OCI-LY7 (cell line): ENCODE measurements around the gene SMYD3. TPM values are rescaled to one million over a fixed set of nuclear protein-coding genes. Genes with fewer than 3 reads are reported as not detected.

Source experiments
- BruUV-seq: library from RNA; stranded (reverse); fragments of 400-500 nt; replicated peaks from 2 replicates; lab custom pipeline; 2021; lab: Mats Ljungman, UMichigan
- CTCF ChIA-PET: fragments of 300-600 bp; sonication (Branson Sonifier 250); formaldehyde crosslinking; loops from one replicate; lab custom pipeline; 2022; ENCODE audit warnings: antibody characterized with exemption; ENCODE audit not compliant: unreplicated experiment; lab: Charles Lee
- POLR2A ChIA-PET: fragments of 300-600 bp; sonication (Branson Sonifier 250); formaldehyde crosslinking; loops from one replicate; lab custom pipeline; 2022; ENCODE audit warnings: antibody characterized with exemption; lab: Charles Lee
- DNase-seq: peaks from one replicate; pipeline ENCODE4 v3.0.0-alpha.2; 2015; ENCODE audit warnings: low spot score
- H2AFZ ChIP-seq: fragments of 200-600 bp; sonication (generic), shearing (Covaris generic); 2 replicates; pipeline ENCODE4 v1.6.1; 2014; ENCODE audit warnings: mild to moderate bottlenecking, antibody characterized with exemption, low read length, moderate library complexity
- H3K27ac ChIP-seq: fragments of 200-600 bp; sonication (generic); 2 replicates; pipeline ENCODE4 v1.5.1; 2014; ENCODE audit warnings: mixed run types, low read depth, mild to moderate bottlenecking, moderate library complexity, low read length, inconsistent platforms; ENCODE audit not compliant: poor library complexity, severe bottlenecking
- H3K36me3 ChIP-seq: fragments of 200-600 bp; sonication (generic); 2 replicates; pipeline ENCODE4 v1.6.1; 2014; ENCODE audit warnings: mild to moderate bottlenecking, antibody characterized with exemption, low read length, moderate library complexity, mixed read lengths; ENCODE audit not compliant: insufficient read depth
- H3K4me1 ChIP-seq: fragments of 200-600 bp; sonication (generic); 2 replicates; pipeline ENCODE4 v1.5.1; 2014; ENCODE audit warnings: mild to moderate bottlenecking, low read length; ENCODE audit not compliant: insufficient read depth, poor library complexity, severe bottlenecking
- H3K4me2 ChIP-seq: fragments of 200-600 bp; sonication (generic); 2 replicates; pipeline ENCODE4 v1.6.1; 2014; ENCODE audit warnings: mild to moderate bottlenecking, low read length
- H3K4me3 ChIP-seq: fragments of 200-600 bp; sonication (generic); 2 replicates; pipeline ENCODE4 v1.5.1; 2014; ENCODE audit warnings: mild to moderate bottlenecking, low read depth, low read length; ENCODE audit not compliant: poor library complexity, severe bottlenecking
- H3K79me2 ChIP-seq: fragments of 200-600 bp; sonication (generic); 2 replicates; pipeline ENCODE4 v1.6.1; 2016; ENCODE audit warnings: low read depth, mild to moderate bottlenecking, low read length, moderate library complexity, mixed read lengths; ENCODE audit not compliant: insufficient read depth
- H3K9me2 ChIP-seq: fragments of 200-600 bp; sonication (generic); 2 replicates; pipeline ENCODE4 v1.6.1; 2016; ENCODE audit warnings: mild to moderate bottlenecking, low read length, mixed read lengths; ENCODE audit not compliant: insufficient read depth
- H3K9me3 ChIP-seq: fragments of 200-600 bp; sonication (generic); 2 replicates; pipeline ENCODE4 v1.6.1; 2014; ENCODE audit warnings: mild to moderate bottlenecking, mixed run types, low read length, mixed read lengths
- H4K20me1 ChIP-seq: fragments of 200-600 bp; sonication (generic); 2 replicates; pipeline ENCODE4 v1.6.1; 2014; ENCODE audit warnings: mild to moderate bottlenecking, antibody characterized with exemption, low read length, moderate library complexity, mixed read lengths; ENCODE audit not compliant: insufficient read depth
- CTCF ChIP-seq: fragments of 200-600 bp; sonication (generic); conservative IDR thresholded peaks from 2 replicates; pipeline ENCODE4 v1.5.1; 2014; ENCODE audit warnings: mild to moderate bottlenecking, antibody characterized with exemption, low read length, moderate library complexity, mixed read lengths
- EZH2phosphoT487 ChIP-seq: fragments of 200-600 bp; sonication (generic); IDR thresholded peaks from 2 replicates; pipeline ENCODE4 v1.6.1; 2018; ENCODE audit warnings: low read depth, borderline replicate concordance, mild to moderate bottlenecking, mixed run types, antibody characterized with exemption, low read length, moderate library complexity, mixed read lengths
- intact Hi-C: fragments of 100-400 bp; cut with micrococcal nuclease; formaldehyde crosslinking; loops from one replicate; pipeline ENCODE4 v1.10.0; 2022; ENCODE audit not compliant: unreplicated experiment
- total RNA-seq, 2 experiments: library from RNA; depleted of rRNA in 1 of 2; stranded (reverse); fragments of >200 nt in 1 of 2; shearing (Covaris generic) in 1 of 2; gene quantifications; 2 replicates each; pipeline ENCODE4 v1.2.3, GENCODE V29; 2014 to 2022

The SMYD3 gene
- total RNA-seq, 2 experiments from 2014 or later: 28.9 to 34.5 TPM

- Histone ChIP-seq H3K9me2 (no peaks in the 10 kb centered on the region), H3K36me3 (no peaks in the 10 kb centered on the region), H4K20me1 (no peaks in the 10 kb centered on the region), H2AFZ (no peak overlapping the region), H3K4me2 (no peak overlapping the region), H3K4me3 (no peak overlapping the region), H3K9me3 (no peaks in the 10 kb centered on the region), H3K4me1 (no peaks in the 10 kb centered on the region), H3K79me2 (no peaks in the 10 kb centered on the region), H3K27ac (no peak overlapping the region)
- ChIA-PET CTCF (no interaction called here), POLR2A (interaction anchor here (1.8 kb wide), 1 partner anchor 10 kb away, joined by 6 read pairs; no protein-coding TSS in a partner anchor)
- no peak for TF ChIP-seq EZH2phosphoT487
- TF ChIP-seq CTCF: no peak
- no peak for DNase-seq
- intact Hi-C loops: no loop called here
- BruUV-seq: no TSS peak
These were observed 407.5 kb downstream of the SMYD3 start for GRCh38 chr1:246099570-246099969.

GRCh38 chr1:246096356-246096755, 410.7 kb downstream of the SMYD3 start:
- H3K9me3 ChIP-seq: no peaks in the 10 kb centered on the region
- no peaks in the 10 kb centered on the region for H4K20me1 ChIP-seq
- no peaks in the 10 kb centered on the region for H3K36me3 ChIP-seq
- DNase-seq: no peak
- no TSS peak for BruUV-seq
- H3K9me2 ChIP-seq: no peaks in the 10 kb centered on the region
- no peaks in the 10 kb centered on the region for H3K79me2 ChIP-seq
- ChIA-PET CTCF (no interaction called here), POLR2A (no interaction called here)
- H3K4me3 ChIP-seq: no peak overlapping the region
- H3K4me2 ChIP-seq: no peak overlapping the region
- no peaks in the 10 kb centered on the region for H3K4me1 ChIP-seq
- H3K27ac ChIP-seq: no peak overlapping the region
- no peak for TF ChIP-seq CTCF
- no peak for TF ChIP-seq EZH2phosphoT487
- intact Hi-C loops: no loop called here
- no peak overlapping the region for H2AFZ ChIP-seq

GRCh38 chr1:246095443-246095842, 411.6 kb downstream of the SMYD3 start:
- POLR2A ChIA-PET: no interaction called here
- Histone ChIP-seq H3K4me1 (no peaks in the 10 kb centered on the region), H3K9me3 (no peaks in the 10 kb centered on the region), H3K36me3 (no peaks in the 10 kb centered on the region), H3K4me2 (no peak overlapping the region), H3K27ac (no peak overlapping the region), H4K20me1 (no peaks in the 10 kb centered on the region), H2AFZ (no peak overlapping the region), H3K9me2 (no peaks in the 10 kb centered on the region), H3K79me2 (no peaks in the 10 kb centered on the region), H3K4me3 (no peak overlapping the region)
- no TSS peak for BruUV-seq
- intact Hi-C loops: no loop called here
- TF ChIP-seq EZH2phosphoT487: no peak
- no peak for TF ChIP-seq CTCF
- CTCF ChIA-PET: no interaction called here
- no peak for DNase-seq
